RWPE1 (cell line): Measurements from ENCODE around the gene GBF1.

ENCODE experiments used
- CTCF ChIA-PET: fragments of 350-600 bp; sonication (Branson Sonifier 250); formaldehyde crosslinking; extraction: SDS; loops from one replicate; lab custom pipeline; 2021; lab: Yijun Ruan, JAX
- POLR2A ChIA-PET: fragments of 400-600 bp; formaldehyde crosslinking; extraction: SDS; loops from one replicate; lab custom pipeline; 2020; ENCODE audit warnings: antibody characterized with exemption; ENCODE audit not compliant: low non-redundant PET; lab: Yijun Ruan, JAX
- DNase-seq: peaks from one replicate; pipeline ENCODE4 v3.0.0; 2012; ENCODE audit warnings: low spot score
- H3K27ac ChIP-seq: fragments of 450-650 bp; 2 replicates; pipeline ENCODE4 v1.5.1; 2017
- CTCF ChIP-seq: fragments of 450-650 bp; conservative IDR thresholded peaks from 2 replicates; pipeline ENCODE4 v1.5.1; 2017; ENCODE audit warnings: low read depth, mild to moderate bottlenecking

The GBF1 gene

GRCh38 chr10:102245082-102245931, at the start of gene GBF1:
GBF1 (plus strand) TSS chr10:102245532; CDS start chr10:102258939, 13,407 bp downstream.
- CTCF ChIA-PET = interaction anchor here (0.5 to 1.4 kb wide), 4 partner anchors 8 to 18 kb away, joined by 3 to 4 read pairs (median 3); no protein-coding TSS in a partner anchor
- TF ChIP-seq CTCF = no peak
- POLR2A ChIA-PET = interaction anchor here (0.5 to 0.6 kb wide), 2 partner anchors 33 to 348 kb away, joined by 3 to 5 read pairs; no protein-coding TSS in a partner anchor
- peak within 1 kb of the TSS; percentile 84 for H3K27ac ChIP-seq
- DNase-seq = peak; percentile 100

GRCh38 chr10:102196893-102197292, 48.4 kb upstream of the GBF1 start:
- POLR2A ChIA-PET = no interaction called here
- DNase-seq = no peak
- TF ChIP-seq CTCF = no peak
- CTCF ChIA-PET = no interaction called here
- H3K27ac ChIP-seq = no peak overlapping the region

GRCh38 chr10:102198027-102198426, 47.3 kb upstream of the GBF1 start:
- TF ChIP-seq CTCF = no peak
- DNase-seq = no peak
- H3K27ac ChIP-seq = no peak overlapping the region
- CTCF ChIA-PET = no interaction called here
- POLR2A ChIA-PET = no interaction called here

GRCh38 chr10:102200751-102201640, 44.3 kb upstream of the GBF1 start:
- H3K27ac ChIP-seq = no peak overlapping the region
- ChIA-PET POLR2A (no interaction called here), CTCF (interaction anchor here (0.7 kb wide), 1 partner anchor 23 kb away, joined by 3 read pairs; no protein-coding TSS in a partner anchor)
- TF ChIP-seq CTCF = no peak
- DNase-seq = no peak

GRCh38 chr10:102202386-102202785, 42.9 kb upstream of the GBF1 start:
- ChIA-PET POLR2A (no interaction called here), CTCF (interaction anchor here (0.6 kb wide), 1 partner anchor 101 kb away, joined by 5 read pairs; no protein-coding TSS in a partner anchor)

More at GRCh38 chr10:102202386-102202785, 42.9 kb upstream of the GBF1 start:
- no peak for TF ChIP-seq CTCF
- DNase-seq = no peak
- no peak overlapping the region for H3K27ac ChIP-seq
